SK-N-SH treated with all-trans-retinoic acid at 6 μM for 48 hours (cell line): ENCODE measurements around the gene MT1B.

Source experiments
- ATAC-seq: fragments of 200-7000 bp; cut with Tn5 transposase; 3 replicates; pipeline ENCODE4 v1.9.1; 2020; ENCODE audit warnings: mild to moderate bottlenecking, moderate library complexity
- ARNTL ChIP-seq: fragments of 450-650 bp; formaldehyde crosslinking; IDR thresholded peaks from 2 replicates; pipeline ENCODE4 v1.5.0; 2020; ENCODE audit warnings: low read depth, mild to moderate bottlenecking, moderate library complexity, borderline replicate concordance
- BACH2 ChIP-seq: fragments of 250-450 bp; sonication (Bioruptor Pico); IDR thresholded peaks from 2 replicates; pipeline ENCODE4 v1.9.0; 2021; ENCODE audit warnings: mild to moderate bottlenecking, borderline replicate concordance
- CREB5 ChIP-seq: fragments of 250-450 bp; sonication (Bioruptor Pico); IDR thresholded peaks from 2 replicates; pipeline ENCODE4 v1.5.1; 2020; ENCODE audit warnings: low read depth, mild to moderate bottlenecking, moderate library complexity
- CSRNP3 ChIP-seq: fragments of 250-450 bp; sonication (Bioruptor Pico); IDR thresholded peaks from 2 replicates; pipeline ENCODE4 v1.5.1; 2021; ENCODE audit warnings: mild to moderate bottlenecking, moderate library complexity
- ESRRG ChIP-seq: fragments of 250-450 bp; sonication (Bioruptor Pico); IDR thresholded peaks from 2 replicates; pipeline ENCODE4 v1.6.1; 2021; ENCODE audit warnings: mild to moderate bottlenecking
- GLIS3 ChIP-seq: fragments of 250-450 bp; sonication (Bioruptor Pico); IDR thresholded peaks from 2 replicates; pipeline ENCODE4 v1.5.0; 2020; ENCODE audit warnings: mild to moderate bottlenecking, moderate library complexity
- ISL1 ChIP-seq: fragments of 250-450 bp; sonication (Bioruptor Pico); IDR thresholded peaks from 2 replicates; pipeline ENCODE4 v2.1.2; 2022; ENCODE audit warnings: mild to moderate bottlenecking, moderate library complexity
- OSR1 ChIP-seq: fragments of 250-450 bp; sonication (Bioruptor Pico); IDR thresholded peaks from 2 replicates; pipeline ENCODE4 v1.8.0; 2022; ENCODE audit warnings: moderate library complexity, mild to moderate bottlenecking, inconsistent platforms
- PATZ1 ChIP-seq: fragments of 250-450 bp; sonication (Bioruptor Pico); IDR thresholded peaks from 2 replicates; pipeline ENCODE4 v1.8.0; 2020; ENCODE audit warnings: mild to moderate bottlenecking, moderate library complexity, borderline replicate concordance
- POU6F1 ChIP-seq: fragments of 250-450 bp; sonication (Bioruptor Pico); IDR thresholded peaks from 2 replicates; pipeline ENCODE4 v1.8.0; 2021; ENCODE audit warnings: low read depth, mild to moderate bottlenecking, moderate library complexity, borderline replicate concordance
- PPARA ChIP-seq: fragments of 250-450 bp; sonication (Bioruptor Pico); IDR thresholded peaks from 2 replicates; pipeline ENCODE4 v1.5.0; 2020; ENCODE audit warnings: mild to moderate bottlenecking, borderline replicate concordance
- RARB ChIP-seq: fragments of 250-450 bp; sonication (Bioruptor Pico); IDR thresholded peaks from 2 replicates; pipeline ENCODE4 v1.8.0; 2021; ENCODE audit warnings: mild to moderate bottlenecking, moderate library complexity
- TOX ChIP-seq: fragments of 250-450 bp; sonication (Bioruptor Pico); IDR thresholded peaks from 2 replicates; pipeline ENCODE4 v1.8.0; 2021; ENCODE audit warnings: mild to moderate bottlenecking, moderate library complexity, borderline replicate concordance
- TSHZ2 ChIP-seq: fragments of 250-450 bp; sonication (Bioruptor Pico); IDR thresholded peaks from 2 replicates; pipeline ENCODE4 v1.5.0; 2020; ENCODE audit warnings: mild to moderate bottlenecking, moderate library complexity
- ZC3H10 ChIP-seq: fragments of 250-450 bp; sonication (Bioruptor Pico); IDR thresholded peaks from 2 replicates; pipeline ENCODE4 v1.5.1; 2021; ENCODE audit warnings: mild to moderate bottlenecking, moderate library complexity
- ZFP3 ChIP-seq: fragments of 250-450 bp; sonication (Bioruptor Pico); IDR thresholded peaks from 2 replicates; pipeline ENCODE4 v1.5.0; 2020; ENCODE audit warnings: mild to moderate bottlenecking, moderate library complexity
- ZFP30 ChIP-seq: fragments of 450-650 bp; formaldehyde crosslinking; IDR thresholded peaks from 2 replicates; pipeline ENCODE4 v1.5.0; 2022; ENCODE audit warnings: mild to moderate bottlenecking, moderate library complexity
- ZNF565 ChIP-seq: fragments of 450-650 bp; formaldehyde crosslinking; conservative IDR thresholded peaks from 2 replicates; pipeline ENCODE4 v1.5.0; 2020; ENCODE audit warnings: low read depth, mild to moderate bottlenecking, moderate library complexity
- ZNF70 ChIP-seq: fragments of 450-650 bp; formaldehyde crosslinking; IDR thresholded peaks from 2 replicates; pipeline ENCODE4 v1.5.0; 2020; ENCODE audit warnings: mild to moderate bottlenecking, moderate library complexity
- ZNF8 ChIP-seq: fragments of 450-650 bp; formaldehyde crosslinking; IDR thresholded peaks from 2 replicates; pipeline ENCODE4 v1.5.0; 2020; ENCODE audit warnings: mild to moderate bottlenecking, moderate library complexity

MT1B gene

GRCh38 chr16:56649820-56650219 is 1.9 kb upstream of the MT1B start:
- no peak for ATAC-seq
- TF ChIP-seq ZNF70 (CRISPR knock-in tag) (no peak), ZNF8 (CRISPR knock-in tag) (no peak), ZC3H10 (CRISPR knock-in tag) (no peak), CSRNP3 (CRISPR knock-in tag) (no peak), GLIS3 (CRISPR knock-in tag) (no peak), ESRRG (no peak), ZNF565 (no peak), BACH2 (CRISPR knock-in tag) (no peak), RARB (CRISPR knock-in tag) (no peak), ZFP30 (CRISPR knock-in tag) (no peak), PPARA (CRISPR knock-in tag) (no peak), POU6F1 (CRISPR knock-in tag) (no peak), OSR1 (CRISPR knock-in tag) (no peak), ARNTL (CRISPR knock-in tag) (no peak), CREB5 (no peak), ZFP3 (no peak), TSHZ2 (no peak)

GRCh38 chr16:56652600-56652999 is 914 bp downstream of the MT1B start:
- TF ChIP-seq GLIS3 (CRISPR knock-in tag) (no peak), RARB (CRISPR knock-in tag) (no peak), ISL1 (CRISPR knock-in tag) (no peak), CREB5 (no peak), TOX (CRISPR knock-in tag) (no peak), ZNF70 (CRISPR knock-in tag) (no peak), PATZ1 (CRISPR knock-in tag) (no peak), TSHZ2 (no peak), ZNF8 (CRISPR knock-in tag) (no peak), ZFP30 (CRISPR knock-in tag) (no peak)
- no peak for ATAC-seq
